WTC11 (cell line): ENCODE data around the gene SOCS1.

Experiments used
- CTCF ChIP-seq: fragments of 200-600 bp; IDR thresholded peaks from 2 replicates; pipeline ENCODE4 v1.8.0; 2022; ENCODE audit warnings: antibody characterized with exemption
- E2F4 ChIP-seq: sonication (generic); formaldehyde crosslinking; IDR thresholded peaks from 2 replicates; pipeline ENCODE4 v1.8.1; 2022; ENCODE audit warnings: low read depth, mild to moderate bottlenecking, moderate library complexity, missing genetic modification reagents, borderline replicate concordance
- ESRRA ChIP-seq: sonication (generic); formaldehyde crosslinking; IDR thresholded peaks from 2 replicates; pipeline ENCODE4 v1.8.1; 2022; ENCODE audit warnings: mild to moderate bottlenecking, missing genetic modification reagents, borderline replicate concordance
- FOXP4 ChIP-seq: sonication (generic); formaldehyde crosslinking; IDR thresholded peaks from 2 replicates; pipeline ENCODE4 v1.8.0; 2022; ENCODE audit warnings: mild to moderate bottlenecking, missing genetic modification reagents
- NFATC4 ChIP-seq: fragments of 250-450 bp; sonication (Bioruptor Pico); IDR thresholded peaks from 2 replicates; pipeline ENCODE4 v1.9.0; 2021; ENCODE audit warnings: mild to moderate bottlenecking
- NR1H2 ChIP-seq: sonication (generic); formaldehyde crosslinking; IDR thresholded peaks from 2 replicates; pipeline ENCODE4 v1.9.0; 2021; ENCODE audit warnings: mild to moderate bottlenecking, moderate library complexity, missing genetic modification reagents
- NR3C1 ChIP-seq: sonication (generic); formaldehyde crosslinking; conservative IDR thresholded peaks from 2 replicates; pipeline ENCODE4 v1.8.1; 2023; ENCODE audit warnings: low read depth, mild to moderate bottlenecking, missing genetic modification reagents
- TCF7 ChIP-seq: sonication (generic); formaldehyde crosslinking; IDR thresholded peaks from 2 replicates; pipeline ENCODE4 v1.8.0; 2022; ENCODE audit warnings: mild to moderate bottlenecking, low read depth, missing genetic modification reagents, moderate library complexity
- ZNF317 ChIP-seq: sonication (generic); formaldehyde crosslinking; IDR thresholded peaks from 2 replicates; pipeline ENCODE4 v1.8.1; 2023; ENCODE audit warnings: low read depth, mild to moderate bottlenecking, moderate library complexity, missing genetic modification reagents, borderline replicate concordance
- ZNF396 ChIP-seq: fragments of 250-450 bp; sonication (Bioruptor Pico); IDR thresholded peaks from 2 replicates; pipeline ENCODE4 v1.8.0; 2021; ENCODE audit warnings: mild to moderate bottlenecking, moderate library complexity, borderline replicate concordance
- ZNF671 ChIP-seq: fragments of 250-450 bp; sonication (Bioruptor Pico); IDR thresholded peaks from 2 replicates; pipeline ENCODE4 v1.8.0; 2021; ENCODE audit warnings: mild to moderate bottlenecking

GRCh38 chr16:11213373-11213772, 42.6 kb downstream of the SOCS1 start:
- TF ChIP-seq CTCF (no peak), NFATC4 (CRISPR knock-in tag) (no peak), NR3C1 (CRISPR knock-in tag) (no peak), ESRRA (CRISPR knock-in tag) (no peak), ZNF671 (CRISPR knock-in tag) (no peak), NR1H2 (CRISPR knock-in tag) (no peak), E2F4 (no peak), TCF7 (CRISPR knock-in tag) (no peak), ZNF396 (no peak), FOXP4 (CRISPR knock-in tag) (no peak), ZNF317 (CRISPR knock-in tag) (no peak)
